HepG2 (cell line): ENCODE results near the gene COMT. TPM values are rescaled to one million over a fixed set of nuclear protein-coding genes. Genes with fewer than 3 reads are reported as not detected.

Source experiments
- CAMTA2 ChIP-seq: sonication (generic); formaldehyde crosslinking; IDR thresholded peaks from 2 replicates; pipeline ENCODE4 v1.4.0; 2020; ENCODE audit warnings: mild to moderate bottlenecking, missing genetic modification reagents, borderline replicate concordance
- GMEB2 ChIP-seq: IDR thresholded peaks from 2 replicates; pipeline ENCODE4 v1.6.1; 2016; ENCODE audit warnings: missing biosample characterization, missing genetic modification reagents, low read depth
- HMG20A ChIP-seq: IDR thresholded peaks from 2 replicates; pipeline ENCODE4 v1.6.1; 2016; ENCODE audit warnings: borderline replicate concordance
- KAT2B ChIP-seq: fragments of 150-350 bp; IDR thresholded peaks from 2 replicates; pipeline ENCODE4 v1.6.1; 2014; ENCODE audit warnings: low read depth, low read length, borderline replicate concordance
- KDM3A ChIP-seq: IDR thresholded peaks from 2 replicates; pipeline ENCODE4 v1.6.1; 2018; ENCODE audit warnings: low read depth, missing compliant biosample characterization
- MYNN ChIP-seq: sonication (generic); formaldehyde crosslinking; IDR thresholded peaks from 2 replicates; pipeline ENCODE4 v1.4.0; 2020; ENCODE audit warnings: mild to moderate bottlenecking, low read depth, missing genetic modification reagents
- NCOA2 ChIP-seq: sonication (generic); formaldehyde crosslinking; IDR thresholded peaks from 2 replicates; pipeline ENCODE4 v1.8.0; 2022; ENCODE audit warnings: inconsistent platforms
- PITX1 ChIP-seq: sonication (generic); formaldehyde crosslinking; IDR thresholded peaks from 2 replicates; pipeline ENCODE4 v1.5.1; 2020; ENCODE audit warnings: mild to moderate bottlenecking, missing genetic modification reagents
- RNF219 ChIP-seq: sonication (generic); formaldehyde crosslinking; IDR thresholded peaks from 2 replicates; pipeline ENCODE4 v1.5.0; 2020; ENCODE audit warnings: mild to moderate bottlenecking, missing genetic modification reagents
- SKI ChIP-seq: fragments of 450-650 bp; IDR thresholded peaks from one replicate; pipeline ENCODE4 v1.6.1; 2018; ENCODE audit warnings: mild to moderate bottlenecking; ENCODE audit not compliant: partially characterized antibody
- SRY ChIP-seq: sonication (generic); formaldehyde crosslinking; IDR thresholded peaks from 2 replicates; pipeline ENCODE4 v1.8.0; 2022; ENCODE audit warnings: mild to moderate bottlenecking, missing genetic modification reagents
- ZKSCAN1 ChIP-seq: fragments of 150-350 bp; IDR thresholded peaks from 2 replicates; pipeline ENCODE4 v1.6.1; 2014; ENCODE audit warnings: low read length
- ZNF281 ChIP-seq: sonication (generic); formaldehyde crosslinking; IDR thresholded peaks from 2 replicates; pipeline ENCODE4 v1.4.0; 2020; ENCODE audit warnings: missing genetic modification reagents, borderline replicate concordance
- ZNF430 ChIP-seq: sonication (generic); formaldehyde crosslinking; IDR thresholded peaks from 2 replicates; pipeline ENCODE4 v1.9.0; 2021; ENCODE audit warnings: mild to moderate bottlenecking, missing genetic modification reagents
- ZNF496 ChIP-seq: sonication (generic); formaldehyde crosslinking; IDR thresholded peaks from 2 replicates; pipeline ENCODE4 v1.8.1; 2023; ENCODE audit warnings: mild to moderate bottlenecking, moderate library complexity, missing genetic modification reagents; ENCODE audit not compliant: insufficient replicate concordance
- polyA plus RNA-seq, 8 experiments: library from polyadenylated mRNA; depleted of rRNA in 3 of 8; stranded (reverse) in 7 of 8; unstranded in 1 of 8; fragments of >200 nt; fragmentation: Illumina TruSeq in 4 of 8; extraction: Trizol in 4 of 8; gene quantifications; 2 replicates each; pipeline versions ENCODE4 v1.2.1 to v1.2.3, GENCODE V29; 2011 to 2016; ENCODE audit warnings: low read depth in 4 of 8, missing spikeins in 1 of 8, mixed read lengths in 1 of 8; ENCODE audit not compliant: insufficient read depth in 1 of 8
- total RNA-seq, 5 experiments: library from RNA; depleted of rRNA; stranded (reverse); fragments of >200 nt; fragmentation: Illumina TruSeq; extraction: Trizol; gene quantifications; 2 replicates each; pipeline ENCODE4 v1.2.3, GENCODE V29; 2016; ENCODE audit warnings: low read depth in 1 of 5
- TF ChIP-seq, protein P1 (sequence below): sonication (generic); formaldehyde crosslinking; IDR thresholded peaks from 2 replicates; pipeline ENCODE4 v1.5.1; 2020; ENCODE audit warnings: missing genetic modification reagents, mild to moderate bottlenecking, borderline replicate concordance
- TF ChIP-seq, protein P2 (sequence below): sonication (generic); formaldehyde crosslinking; IDR thresholded peaks from 2 replicates; pipeline ENCODE4 v1.4.0; 2020; ENCODE audit warnings: mild to moderate bottlenecking, missing genetic modification reagents, borderline replicate concordance

The COMT gene
- total and polyA plus RNA-seq, 2 of the 13 experiments (the other 11 are each of a cell fraction or from before 2014, with no cell fraction given): 156 to 162 TPM

DNA sequence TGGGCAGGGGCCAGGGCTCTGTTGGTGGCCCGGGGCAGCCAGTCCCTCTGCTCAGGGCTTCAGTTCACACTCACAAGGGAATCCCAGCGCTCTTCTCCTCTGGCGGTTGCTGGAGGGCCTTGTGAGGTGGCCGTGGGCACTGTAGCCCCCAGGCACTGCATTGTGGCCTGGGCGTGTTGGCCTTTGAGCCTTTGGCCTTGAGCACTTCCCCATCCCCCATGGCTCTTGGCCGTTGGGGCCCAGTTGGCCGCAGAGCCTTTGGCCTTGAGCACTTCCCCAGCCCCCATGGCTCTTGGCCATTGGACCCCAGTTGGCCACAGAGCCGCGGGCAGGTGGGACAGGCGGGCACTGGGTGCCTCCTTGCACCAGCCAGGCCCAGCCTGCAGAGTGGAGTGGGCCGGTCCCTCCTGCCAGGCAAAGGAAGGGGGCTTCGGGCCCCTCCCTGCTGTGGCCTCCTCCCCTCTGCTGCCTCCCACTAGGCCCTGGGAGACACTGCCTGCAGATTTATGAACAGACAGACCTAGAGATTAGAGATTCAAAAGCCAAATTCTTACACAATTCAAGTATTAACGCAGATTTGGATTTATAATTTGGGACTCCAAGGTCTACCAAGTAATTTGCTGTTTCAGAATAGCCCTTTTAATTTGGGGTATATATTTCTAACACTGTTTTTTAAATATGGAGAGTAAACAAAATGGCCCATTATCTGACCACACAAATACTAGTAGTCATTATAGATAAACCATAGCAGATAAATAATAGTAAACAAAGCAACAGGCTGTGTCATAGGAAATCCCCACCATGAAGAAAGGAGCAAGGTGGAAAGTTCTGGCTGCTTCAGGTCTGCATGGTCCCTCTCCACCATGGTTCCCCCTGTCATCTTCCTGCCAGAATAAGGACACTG lies 18.3 kb downstream of the COMT start (continued):
- TF ChIP-seq ZNF496 (no peak), SRY (CRISPR knock-in tag) (peak; percentile 20; the same call in 1 of the 2 replicates), ZKSCAN1 (no peak), MYNN (CRISPR knock-in tag) (no peak), HMG20A (CRISPR knock-in tag) (no peak; the same call in 1 of the 2 replicates), NCOA2 (CRISPR knock-in tag) (peak; percentile 68), GMEB2 (CRISPR knock-in tag) (no peak), CAMTA2 (CRISPR knock-in tag) (0 out of 2 replicates have a peak, but pooled peaks have one; percentile 36), SKI (no peak), KDM3A (peak; percentile 66; the same call in 1 of the 2 replicates), PITX1 (CRISPR knock-in tag) (peak; percentile 57; the same call in 1 of the 2 replicates), KAT2B (no peak), ZNF281 (CRISPR knock-in tag) (peak; percentile 98), RNF219 (no peak), ZNF430 (CRISPR knock-in tag) (0 out of 2 replicates have a peak, but pooled peaks have one; percentile 38)
- TF ChIP-seq, protein P1, sequence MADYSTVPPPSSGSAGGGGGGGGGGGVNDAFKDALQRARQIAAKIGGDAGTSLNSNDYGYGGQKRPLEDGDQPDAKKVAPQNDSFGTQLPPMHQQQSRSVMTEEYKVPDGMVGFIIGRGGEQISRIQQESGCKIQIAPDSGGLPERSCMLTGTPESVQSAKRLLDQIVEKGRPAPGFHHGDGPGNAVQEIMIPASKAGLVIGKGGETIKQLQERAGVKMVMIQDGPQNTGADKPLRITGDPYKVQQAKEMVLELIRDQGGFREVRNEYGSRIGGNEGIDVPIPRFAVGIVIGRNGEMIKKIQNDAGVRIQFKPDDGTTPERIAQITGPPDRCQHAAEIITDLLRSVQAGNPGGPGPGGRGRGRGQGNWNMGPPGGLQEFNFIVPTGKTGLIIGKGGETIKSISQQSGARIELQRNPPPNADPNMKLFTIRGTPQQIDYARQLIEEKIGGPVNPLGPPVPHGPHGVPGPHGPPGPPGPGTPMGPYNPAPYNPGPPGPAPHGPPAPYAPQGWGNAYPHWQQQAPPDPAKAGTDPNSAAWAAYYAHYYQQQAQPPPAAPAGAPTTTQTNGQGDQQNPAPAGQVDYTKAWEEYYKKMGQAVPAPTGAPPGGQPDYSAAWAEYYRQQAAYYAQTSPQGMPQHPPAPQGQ (CRISPR knock-in tag): no peak
- TF ChIP-seq, protein P2, sequence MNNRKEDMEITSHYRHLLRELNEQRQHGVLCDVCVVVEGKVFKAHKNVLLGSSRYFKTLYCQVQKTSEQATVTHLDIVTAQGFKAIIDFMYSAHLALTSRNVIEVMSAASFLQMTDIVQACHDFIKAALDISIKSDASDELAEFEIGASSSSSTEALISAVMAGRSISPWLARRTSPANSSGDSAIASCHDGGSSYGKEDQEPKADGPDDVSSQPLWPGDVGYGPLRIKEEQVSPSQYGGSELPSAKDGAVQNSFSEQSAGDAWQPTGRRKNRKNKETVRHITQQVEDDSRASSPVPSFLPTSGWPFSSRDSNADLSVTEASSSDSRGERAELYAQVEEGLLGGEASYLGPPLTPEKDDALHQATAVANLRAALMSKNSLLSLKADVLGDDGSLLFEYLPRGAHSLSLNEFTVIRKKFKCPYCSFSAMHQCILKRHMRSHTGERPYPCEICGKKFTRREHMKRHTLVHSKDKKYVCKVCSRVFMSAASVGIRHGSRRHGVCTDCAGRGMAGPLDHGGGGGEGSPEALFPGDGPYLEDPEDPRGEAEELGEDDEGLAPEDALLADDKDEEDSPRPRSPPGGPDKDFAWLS (CRISPR knock-in tag): no peak
